Putamen (tissue), 1 donor: ENCODE results near the gene NRF1.
"Not testable (repeated sequence)": the region's sequence is repeated elsewhere in the genome, so short reads cannot be mapped to it uniquely, and the experiment has no call there.

ENCODE experiments used
- DNase-seq: peaks from one replicate; pipeline ENCODE4 v3.0.0-alpha.2; 2016; ENCODE audit warnings: low spot score

The NRF1 gene

GRCh38 chr7:129611246-129612111 lies at the start of gene NRF1:
NRF1 (plus strand) TSS chr7:129611720; CDS start chr7:129657352, 45,632 bp downstream.
- peak; percentile 90 for DNase-seq

- DNase-seq, result not testable (repeated sequence)
Observed at GRCh38 chr7:129566323-129566722, 45.2 kb upstream of the NRF1 start.

GRCh38 chr7:129567377-129567776 lies 44.1 kb upstream of the NRF1 start:
- DNase-seq, result no peak

- DNase-seq, result no peak
Observed at GRCh38 chr7:129568240-129568639, 43.3 kb upstream of the NRF1 start.

- DNase-seq, result no peak
Observed at GRCh38 chr7:129569326-129569725, 42.2 kb upstream of the NRF1 start.

- DNase-seq, result no peak
Observed at GRCh38 chr7:129569811-129570215, 41.7 kb upstream of the NRF1 start.

GRCh38 chr7:129571201-129571600 lies 40.3 kb upstream of the NRF1 start:
- DNase-seq, result no peak

- DNase-seq, result no peak
Observed at GRCh38 chr7:129572205-129572604, 39.3 kb upstream of the NRF1 start.

GRCh38 chr7:129574487-129574886 lies 37.0 kb upstream of the NRF1 start:
- DNase-seq, result no peak

GRCh38 chr7:129575699-129576098 lies 35.8 kb upstream of the NRF1 start:
- no peak for DNase-seq

- no peak for DNase-seq
Observed at GRCh38 chr7:129576138-129576537, 35.4 kb upstream of the NRF1 start.

GRCh38 chr7:129578829-129579228 lies 32.7 kb upstream of the NRF1 start:
- no peak for DNase-seq

GRCh38 chr7:129586179-129586578 lies 25.3 kb upstream of the NRF1 start:
- not testable (repeated sequence) for DNase-seq

- no peak for DNase-seq
Observed at GRCh38 chr7:129588268-129588667, 23.3 kb upstream of the NRF1 start.

GRCh38 chr7:129591868-129592267 lies 19.7 kb upstream of the NRF1 start:
- DNase-seq, result no peak

GRCh38 chr7:129596386-129596785 lies 15.1 kb upstream of the NRF1 start:
- DNase-seq, result not testable (repeated sequence)

GRCh38 chr7:129597672-129598071 lies 13.8 kb upstream of the NRF1 start:
- DNase-seq, result no peak

- no peak for DNase-seq
Observed at GRCh38 chr7:129599174-129599573, 12.3 kb upstream of the NRF1 start.

- DNase-seq, result not testable (repeated sequence)
Observed at GRCh38 chr7:129603594-129603993, 7.9 kb upstream of the NRF1 start.

- DNase-seq, result not testable (repeated sequence)
Observed at GRCh38 chr7:129604021-129604420, 7.5 kb upstream of the NRF1 start.

- DNase-seq, result no peak
Observed at GRCh38 chr7:129604713-129605437, 6.6 kb upstream of the NRF1 start.

- no peak for DNase-seq
Observed at GRCh38 chr7:129605960-129606614, 5.4 kb upstream of the NRF1 start.

- DNase-seq, result no peak
Observed at GRCh38 chr7:129606803-129607202, 4.7 kb upstream of the NRF1 start.
